NCI-H1092 (cell line): ENCODE data around the gene NDUFB7.
"Not testable (repeated sequence)": the region's sequence is repeated elsewhere in the genome, so short reads cannot be mapped to it uniquely, and the experiment has no call there.

Experiments used
- DNase-seq: peaks from one replicate; lab custom pipeline; 2025; lab: John Stamatoyannopoulos, UW

NDUFB7 gene

GRCh38 chr19:14571695-14572490 lies at the start of gene NDUFB7:
NDUFB7 (minus strand) TSS chr19:14572066; CDS start chr19:14572000, 66 bp downstream.
- DNase-seq = peak; percentile 90

GRCh38 chr19:14619404-14619803 lies 47.5 kb upstream of the NDUFB7 start:
- DNase-seq = no peak

- no peak for DNase-seq
Observed at GRCh38 chr19:14616407-14616806, 44.5 kb upstream of the NDUFB7 start.

- no peak for DNase-seq
Observed at GRCh38 chr19:14615623-14616022, 43.8 kb upstream of the NDUFB7 start.

GRCh38 chr19:14614099-14614412 lies 42.2 kb upstream of the NDUFB7 start:
- DNase-seq = no peak

- DNase-seq = not testable (repeated sequence)
Observed at GRCh38 chr19:14613399-14614098, 41.7 kb upstream of the NDUFB7 start.

GRCh38 chr19:14612657-14613056 lies 40.8 kb upstream of the NDUFB7 start:
- no peak for DNase-seq

- DNase-seq = not testable (repeated sequence)
Observed at GRCh38 chr19:14612242-14612641, 40.4 kb upstream of the NDUFB7 start.

GRCh38 chr19:14611051-14611450 lies 39.2 kb upstream of the NDUFB7 start:
- no peak for DNase-seq

- no peak for DNase-seq
Observed at GRCh38 chr19:14606627-14607026, 34.8 kb upstream of the NDUFB7 start.

GRCh38 chr19:14603990-14604387 lies 32.1 kb upstream of the NDUFB7 start:
- DNase-seq = no peak

- no peak for DNase-seq
Observed at GRCh38 chr19:14599548-14600147, 27.8 kb upstream of the NDUFB7 start.

- DNase-seq = no peak
Observed at GRCh38 chr19:14595558-14595957, 23.7 kb upstream of the NDUFB7 start.

- not testable (repeated sequence) for DNase-seq
Observed at GRCh38 chr19:14589433-14589832, 17.6 kb upstream of the NDUFB7 start.

- not testable (repeated sequence) for DNase-seq
Observed at GRCh38 chr19:14585187-14585586, 13.3 kb upstream of the NDUFB7 start.

GRCh38 chr19:14584372-14584771 lies 12.5 kb upstream of the NDUFB7 start:
- not testable (repeated sequence) for DNase-seq

- DNase-seq = no peak
Observed at GRCh38 chr19:14582894-14583340, 11.1 kb upstream of the NDUFB7 start, which contains the start of gene CLEC17A. CLEC17A (plus strand) TSS chr19:14583084; CDS start chr19:14583161, 77 bp downstream.

GRCh38 chr19:14580623-14581237 lies 8.9 kb upstream of the NDUFB7 start:
- no peak for DNase-seq

- DNase-seq = no peak
Observed at GRCh38 chr19:14577885-14578427, 6.1 kb upstream of the NDUFB7 start.

GRCh38 chr19:14577264-14577663 lies 5.4 kb upstream of the NDUFB7 start:
- DNase-seq = no peak

- no peak for DNase-seq
Observed at GRCh38 chr19:14576363-14576762, 4.5 kb upstream of the NDUFB7 start.

- no peak for DNase-seq
Observed at GRCh38 chr19:14575428-14575980, 3.6 kb upstream of the NDUFB7 start.
